ENCODE measurements around the gene CCDC86. TPM values are rescaled to one million over a fixed set of nuclear protein-coding genes. Genes with fewer than 3 reads are reported as not detected.

CCDC86 gene, protein sequence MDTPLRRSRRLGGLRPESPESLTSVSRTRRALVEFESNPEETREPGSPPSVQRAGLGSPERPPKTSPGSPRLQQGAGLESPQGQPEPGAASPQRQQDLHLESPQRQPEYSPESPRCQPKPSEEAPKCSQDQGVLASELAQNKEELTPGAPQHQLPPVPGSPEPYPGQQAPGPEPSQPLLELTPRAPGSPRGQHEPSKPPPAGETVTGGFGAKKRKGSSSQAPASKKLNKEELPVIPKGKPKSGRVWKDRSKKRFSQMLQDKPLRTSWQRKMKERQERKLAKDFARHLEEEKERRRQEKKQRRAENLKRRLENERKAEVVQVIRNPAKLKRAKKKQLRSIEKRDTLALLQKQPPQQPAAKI
- total RNA-seq, result 10 to 100 TPM in 2 of 4 donors, 1 to 10 TPM in 2; 8.7 to 33.0 (median 12.4) TPM

DNA sequence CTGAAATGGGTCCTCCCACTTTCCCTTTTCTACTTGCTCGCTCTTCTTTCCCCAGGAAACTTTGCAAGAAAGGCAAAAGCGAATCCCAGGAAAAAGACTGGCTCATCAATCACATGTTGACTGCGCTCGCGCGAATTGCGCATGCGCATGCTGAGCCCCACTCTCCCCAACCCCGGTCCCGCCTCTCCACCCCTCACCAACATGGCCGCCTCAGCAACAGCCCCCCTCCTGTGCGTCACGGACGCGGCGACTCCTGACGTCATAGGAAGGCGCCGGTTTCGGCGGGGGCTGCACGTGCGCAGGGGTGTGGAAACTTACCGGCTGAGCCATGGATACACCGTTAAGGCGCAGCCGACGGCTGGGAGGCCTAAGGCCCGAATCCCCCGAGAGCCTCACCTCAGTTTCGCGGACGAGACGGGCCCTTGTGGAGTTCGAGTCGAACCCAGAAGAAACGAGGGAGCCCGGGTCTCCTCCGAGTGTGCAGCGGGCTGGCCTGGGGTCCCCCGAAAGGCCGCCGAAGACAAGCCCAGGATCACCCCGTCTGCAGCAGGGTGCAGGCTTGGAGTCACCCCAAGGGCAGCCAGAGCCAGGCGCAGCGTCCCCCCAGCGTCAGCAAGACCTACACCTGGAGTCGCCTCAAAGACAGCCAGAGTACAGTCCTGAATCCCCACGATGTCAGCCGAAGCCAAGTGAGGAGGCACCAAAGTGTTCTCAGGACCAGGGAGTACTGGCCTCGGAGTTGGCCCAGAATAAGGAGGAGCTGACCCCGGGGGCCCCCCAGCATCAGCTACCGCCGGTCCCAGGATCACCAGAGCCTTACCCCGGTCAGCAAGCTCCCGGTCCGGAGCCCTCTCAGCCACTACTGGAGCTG is at the start of gene CCDC86:
Gene CCDC86 (plus strand): TSS at position 317 of the 871 bp plus-strand sequence. CDS start 12 bp downstream, at position 329.
- peaks cover 0 to 44% (median 12%) of the 10 kb centered on the region in 4 donors for H3K4me1 ChIP-seq
- no peaks in the 10 kb centered on the region for H3K9me3 ChIP-seq
- peak in 1 of 2 donors; percentile 45 for TF ChIP-seq POLR2A (IDR thresholded peaks at IDR 0.05)
- TF ChIP-seq, protein P1, sequence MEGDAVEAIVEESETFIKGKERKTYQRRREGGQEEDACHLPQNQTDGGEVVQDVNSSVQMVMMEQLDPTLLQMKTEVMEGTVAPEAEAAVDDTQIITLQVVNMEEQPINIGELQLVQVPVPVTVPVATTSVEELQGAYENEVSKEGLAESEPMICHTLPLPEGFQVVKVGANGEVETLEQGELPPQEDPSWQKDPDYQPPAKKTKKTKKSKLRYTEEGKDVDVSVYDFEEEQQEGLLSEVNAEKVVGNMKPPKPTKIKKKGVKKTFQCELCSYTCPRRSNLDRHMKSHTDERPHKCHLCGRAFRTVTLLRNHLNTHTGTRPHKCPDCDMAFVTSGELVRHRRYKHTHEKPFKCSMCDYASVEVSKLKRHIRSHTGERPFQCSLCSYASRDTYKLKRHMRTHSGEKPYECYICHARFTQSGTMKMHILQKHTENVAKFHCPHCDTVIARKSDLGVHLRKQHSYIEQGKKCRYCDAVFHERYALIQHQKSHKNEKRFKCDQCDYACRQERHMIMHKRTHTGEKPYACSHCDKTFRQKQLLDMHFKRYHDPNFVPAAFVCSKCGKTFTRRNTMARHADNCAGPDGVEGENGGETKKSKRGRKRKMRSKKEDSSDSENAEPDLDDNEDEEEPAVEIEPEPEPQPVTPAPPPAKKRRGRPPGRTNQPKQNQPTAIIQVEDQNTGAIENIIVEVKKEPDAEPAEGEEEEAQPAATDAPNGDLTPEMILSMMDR (IDR thresholded peaks at IDR 0.05), result peak in 2 of 6 experiments; percentile 19 to 20
- DNase-seq, result peak; percentile 96 to 97 (median 97)
- H3K4me3 ChIP-seq, result peak within 1 kb of the TSS; percentile 73 to 85 (median 78)
- H3K36me3 ChIP-seq, result no peaks in the 10 kb centered on the region
- peak within 1 kb of the TSS; percentile 33 to 77 (median 72) for H3K27ac ChIP-seq
- H3K27me3 ChIP-seq, result no peaks in the 10 kb centered on the region

GRCh38 chr11:60792521-60792920 is 49.4 kb upstream of the CCDC86 start:
- no peak for DNase-seq
- no peaks in the 10 kb centered on the region for H3K27me3 ChIP-seq
- peaks cover 0 to 13% (median under 1%) of the 10 kb centered on the region in 4 donors for H3K4me1 ChIP-seq
- H3K9me3 ChIP-seq, result no peaks in the 10 kb centered on the region
- no peak overlapping the region for H3K4me3 ChIP-seq
- TF ChIP-seq, protein P1 (IDR thresholded peaks at IDR 0.05), result no peak
- TF ChIP-seq POLR2A (IDR thresholded peaks at IDR 0.05), result no peak
- H3K36me3 ChIP-seq, result peaks cover 0 to 1% (median 0%) of the 10 kb centered on the region in 3 donors
- no peak overlapping the region for H3K27ac ChIP-seq

GRCh38 chr11:60795291-60795690 is 46.6 kb upstream of the CCDC86 start:
- Histone ChIP-seq H3K4me1 (no peaks in the 10 kb centered on the region), H3K27me3 (no peaks in the 10 kb centered on the region), H3K4me3 (no peak overlapping the region), H3K36me3 (peaks cover 0 to 5% (median 0%) of the 10 kb centered on the region in 3 donors), H3K9me3 (no peaks in the 10 kb centered on the region), H3K27ac (no peak overlapping the region)
- TF ChIP-seq, protein P1 (IDR thresholded peaks at IDR 0.05), result no peak
- no peak for TF ChIP-seq POLR2A (IDR thresholded peaks at IDR 0.05)
- DNase-seq, result no peak

GRCh38 chr11:60797846-60798630 is 43.9 kb upstream of the CCDC86 start:
- H3K9me3 ChIP-seq, result no peaks in the 10 kb centered on the region
- H3K36me3 ChIP-seq, result peaks cover 0 to 5% (median 0%) of the 10 kb centered on the region in 3 donors
- no peak overlapping the region for H3K4me3 ChIP-seq
- no peak for DNase-seq
- H3K4me1 ChIP-seq, result no peaks in the 10 kb centered on the region
- no peak overlapping the region for H3K27ac ChIP-seq
- TF ChIP-seq POLR2A (IDR thresholded peaks at IDR 0.05), result no peak
- TF ChIP-seq, protein P1 (IDR thresholded peaks at IDR 0.05), result no peak
- no peaks in the 10 kb centered on the region for H3K27me3 ChIP-seq

GRCh38 chr11:60798631-60799030 is 43.3 kb upstream of the CCDC86 start:
- Histone ChIP-seq H3K9me3 (no peaks in the 10 kb centered on the region), H3K27me3 (no peaks in the 10 kb centered on the region)

More at GRCh38 chr11:60798631-60799030, 43.3 kb upstream of the CCDC86 start:
- H3K27ac ChIP-seq, result no peak overlapping the region
- H3K4me1 ChIP-seq, result no peaks in the 10 kb centered on the region
- DNase-seq, result peak in 1 of 3 donors; percentile 42
- H3K4me3 ChIP-seq, result no peak overlapping the region
- TF ChIP-seq, protein P1 (IDR thresholded peaks at IDR 0.05), result no peak
- no peak for TF ChIP-seq POLR2A (IDR thresholded peaks at IDR 0.05)
- H3K36me3 ChIP-seq, result peaks cover 0 to 5% (median 0%) of the 10 kb centered on the region in 3 donors
